Endothelial cell of umbilical vein (primary cell): ENCODE data around the gene RASAL1. TPM values are rescaled to one million over a fixed set of nuclear protein-coding genes. Genes with fewer than 3 reads are reported as not detected.

Experiments
- BruUV-seq: library from RNA; stranded (reverse); fragments of 400-500 nt; replicated peaks from 2 replicates; lab custom pipeline; 2021; lab: Mats Ljungman, UMichigan
- CTCF ChIA-PET: fragments of 300-600, 350-600 bp; sonication (Branson Sonifier 250); formaldehyde crosslinking; loops from one replicate; lab custom pipeline; 2021; ENCODE audit warnings: antibody characterized with exemption, inconsistent platforms; lab: Charles Lee
- POLR2A ChIA-PET: fragments of 300-600, 350-600 bp; sonication (Branson Sonifier 250); formaldehyde crosslinking; loops from one replicate; lab custom pipeline; 2021; ENCODE audit warnings: antibody characterized with exemption, inconsistent platforms; lab: Charles Lee
- DNase-seq: peaks from one replicate; pipeline ENCODE4 v3.0.0-alpha.2; 2011; ENCODE audit warnings: low read depth, low spot score
- FAIRE-seq: peaks from 2 replicates; lab custom pipeline; 2011; peaks lifted over from hg19 to GRCh38; lab: Jason Lieb, UNC
- H2AFZ ChIP-seq: 2 replicates; pipeline ENCODE4 v1.6.0; 2012; ENCODE audit warnings: low read depth, low read length, control low read depth, inconsistent platforms
- H3K27ac ChIP-seq: 2 replicates; pipeline ENCODE4 v1.5.1; 2011; ENCODE audit warnings: low read depth, mild to moderate bottlenecking, control low read depth, low read length, moderate library complexity; ENCODE audit not compliant: insufficient read depth
- H3K27me3 ChIP-seq, 2 experiments: 2 replicates each; pipeline versions ENCODE4 v1.6.0 to v1.6.1; 2011; ENCODE audit warnings: low read length in 2 of 2, mixed read lengths in 1 of 2; ENCODE audit not compliant: control insufficient read depth in 2 of 2, insufficient read depth in 2 of 2
- H3K36me3 ChIP-seq, 2 experiments: 2 replicates in 1 of 2; 3 replicates in 1 of 2; pipeline ENCODE4 v1.5.1; 2011; ENCODE audit warnings: low read length in 2 of 2, mild to moderate bottlenecking in 1 of 2, moderate library complexity in 1 of 2; ENCODE audit not compliant: control insufficient read depth in 2 of 2, insufficient read depth in 2 of 2; ENCODE audit errors: extremely low read depth in 1 of 2
- H3K4me1 ChIP-seq: 3 replicates; pipeline ENCODE4 v1.5.1; 2011; ENCODE audit warnings: mild to moderate bottlenecking, low read length; ENCODE audit not compliant: control insufficient read depth, insufficient read depth; ENCODE audit errors: extremely low read depth
- H3K4me2 ChIP-seq: 2 replicates; pipeline ENCODE4 v1.6.1; 2011; ENCODE audit warnings: low read length, control low read depth, mixed read lengths; ENCODE audit not compliant: insufficient read depth
- H3K4me3 ChIP-seq, 3 experiments: fragments of 200-600 bp in 1 of 3; sonication (generic), shearing (Covaris generic) in 1 of 3; replicated peaks in 1 of 3; 2 replicates each; pipeline ENCODE4 v1.5.1; 2011 to 2016; ENCODE audit warnings: control low read depth in 3 of 3, low read length in 3 of 3, mild to moderate bottlenecking in 2 of 3, inconsistent platforms in 1 of 3, low read depth in 1 of 3, moderate library complexity in 1 of 3; ENCODE audit not compliant: insufficient read depth in 1 of 3
- H3K79me2 ChIP-seq: 2 replicates; pipeline ENCODE4 v1.6.0; 2012; ENCODE audit warnings: low read length, inconsistent platforms; ENCODE audit not compliant: control insufficient read depth, insufficient read depth
- H3K9ac ChIP-seq: replicated peaks from 2 replicates; pipeline ENCODE3; 2011; ENCODE audit warnings: low read length, control low read depth; ENCODE audit not compliant: insufficient read depth; ENCODE audit errors: extremely low read depth
- H3K9me1 ChIP-seq: replicated peaks from 3 replicates; pipeline ENCODE4 v1.6.0; 2011; ENCODE audit warnings: mild to moderate bottlenecking, low read length; ENCODE audit not compliant: control insufficient read depth, insufficient read depth; ENCODE audit errors: extremely low read depth
- H3K9me3 ChIP-seq: replicated peaks from 2 replicates; pipeline ENCODE4 v1.5.1; 2012; ENCODE audit warnings: low read length, inconsistent platforms; ENCODE audit not compliant: control insufficient read depth, insufficient read depth
- H4K20me1 ChIP-seq: replicated peaks from 2 replicates; pipeline ENCODE3; 2011; ENCODE audit warnings: mild to moderate bottlenecking, low read length; ENCODE audit not compliant: control insufficient read depth, insufficient read depth; ENCODE audit errors: extremely low read depth
- CTCF ChIP-seq, 2 donors: IDR thresholded peaks; 1 replicate in 1 of 2; 2 replicates in 1 of 2; pipeline ENCODE4 v1.5.1; 2011; ENCODE audit warnings: low read length in 2 of 2, mild to moderate bottlenecking in 2 of 2, moderate library complexity in 2 of 2, control low read depth in 1 of 2, inconsistent platforms in 1 of 2, low read depth in 1 of 2; ENCODE audit not compliant: insufficient read depth in 1 of 2; ENCODE audit errors: extremely low read depth in 1 of 2
- EZH2 ChIP-seq: IDR thresholded peaks from 2 replicates; pipeline ENCODE4 v1.6.1; 2012; ENCODE audit warnings: borderline replicate concordance, low read depth, mild to moderate bottlenecking, moderate library complexity, low read length, inconsistent platforms; ENCODE audit not compliant: severe bottlenecking
- FOS ChIP-seq: IDR thresholded peaks from 2 replicates; pipeline ENCODE4 v1.6.1; 2011; ENCODE audit warnings: mild to moderate bottlenecking, low read length, moderate library complexity, borderline replicate concordance; ENCODE audit not compliant: insufficient read depth
- GATA2 ChIP-seq: IDR thresholded peaks from 2 replicates; pipeline ENCODE4 v1.7.0; 2011; ENCODE audit warnings: low read depth, mild to moderate bottlenecking, moderate library complexity, mixed read lengths, low read length; ENCODE audit not compliant: insufficient read length, insufficient read depth
- JUN ChIP-seq: IDR thresholded peaks from 2 replicates; pipeline ENCODE4 v1.6.1; 2011; ENCODE audit warnings: borderline replicate concordance, low read depth; ENCODE audit not compliant: insufficient read length, insufficient read depth
- MAX ChIP-seq: IDR thresholded peaks from 2 replicates; pipeline ENCODE4 v1.6.1; 2011; ENCODE audit not compliant: insufficient read depth, insufficient read length
- MYC ChIP-seq: IDR thresholded peaks from one replicate; pipeline ENCODE4 v1.6.1; 2011; ENCODE audit warnings: mild to moderate bottlenecking, low read depth, low read length
- POLR2A ChIP-seq: IDR thresholded peaks from 2 replicates; pipeline ENCODE4 v1.6.1; 2012; ENCODE audit warnings: low read depth, mild to moderate bottlenecking, control low read depth, low read length
- POLR2AphosphoS5 ChIP-seq: IDR thresholded peaks from 2 replicates; pipeline ENCODE4 v1.6.1; 2012; ENCODE audit warnings: low read depth, mild to moderate bottlenecking, control low read depth, low read length, moderate library complexity; ENCODE audit not compliant: insufficient read depth
- dilution Hi-C: fragments of 300-500 bp; cut with MboI; formaldehyde crosslinking; loops from one replicate; pipeline ENCODE4 v1.15.0; 2019; ENCODE audit warnings: low sequenced_read_pairs; ENCODE audit not compliant: extremely low pct_ligation_motif_present
- intact Hi-C: fragments of 100-400 bp; cut with micrococcal nuclease; formaldehyde crosslinking; loops from one replicate; pipeline ENCODE4 v1.10.0; 2022
- polyA plus RNA-seq, 4 experiments: library from polyadenylated mRNA; depleted of rRNA in 3 of 4; stranded (reverse) in 3 of 4; unstranded in 1 of 4; fragments of >200 nt; gene quantifications; 2 replicates each; pipeline versions ENCODE4 v1.2.1 to v1.2.3, GENCODE V29; 2011 to 2012; ENCODE audit warnings: missing spikeins in 1 of 4
- total RNA-seq: library from RNA; stranded (reverse); gene quantifications from 2 replicates; pipeline ENCODE4 v1.2.3, GENCODE V29; 2021

The RASAL1 gene
- total and polyA plus RNA-seq, 2 donors (not counting 3 experiments of a cell fraction or from before 2014, with no cell fraction given), result not detected

DNA sequence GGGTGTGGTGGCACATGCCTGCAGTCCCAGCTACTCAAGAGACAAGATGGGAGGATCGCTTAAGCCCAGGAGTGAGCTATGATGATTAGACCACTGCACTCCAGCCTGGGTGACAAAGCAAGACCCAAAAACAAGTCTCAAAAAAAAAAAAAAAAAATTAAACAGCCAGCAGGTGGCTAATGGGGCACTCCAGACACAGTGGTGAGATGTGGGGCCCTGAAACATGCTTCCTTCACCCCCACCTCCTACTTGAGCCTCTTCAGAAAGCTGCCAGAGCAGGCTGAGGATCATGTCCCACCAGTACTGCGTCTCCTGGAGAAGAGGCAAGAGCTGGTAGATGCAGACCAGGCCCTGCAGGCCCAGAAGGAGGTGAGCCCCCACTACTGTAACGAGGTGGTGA, 16.1 kb upstream of the RASAL1 start:
- TF ChIP-seq CTCF (IDR thresholded peaks at IDR 0.05; ENCODE audit: extremely low read depth in 1 of 2, insufficient read depth in 1 of 2, low read depth in 1 of 2, low read length in 2 of 2), result no peak
- no peak for TF ChIP-seq JUN
- TF ChIP-seq MYC, result no peak
- TF ChIP-seq MAX, result no peak
- TF ChIP-seq FOS, result no peak
- no peak for TF ChIP-seq EZH2
- TF ChIP-seq POLR2AphosphoS5, result no peak
- TF ChIP-seq POLR2A, result no peak
- TF ChIP-seq GATA2, result no peak
- ChIA-PET POLR2A (no interaction called here), CTCF (interaction anchor here (2.4 to 5.9 kb wide), 2 partner anchors 103 to 158 kb away, joined by 10 to 114 read pairs; no protein-coding TSS in a partner anchor)
- no peak for DNase-seq
- H3K9me3 ChIP-seq, result no peaks in the 10 kb centered on the region
- no peaks in the 10 kb centered on the region for H3K36me3 ChIP-seq
- H3K4me1 ChIP-seq, result no peaks in the 10 kb centered on the region
- H3K9me1 ChIP-seq, result no peaks in the 10 kb centered on the region
- H4K20me1 ChIP-seq, result no peaks in the 10 kb centered on the region
- no peak overlapping the region for H3K27ac ChIP-seq
- no peak overlapping the region for H3K4me2 ChIP-seq
- no peak for FAIRE-seq
- peaks cover 22 to 29% of the 10 kb centered on the region in 2 experiments for H3K27me3 ChIP-seq
- BruUV-seq, result no TSS peak
- H2AFZ ChIP-seq, result no peak overlapping the region
- H3K79me2 ChIP-seq, result no peaks in the 10 kb centered on the region
- H3K9ac ChIP-seq, result no peak overlapping the region
- dilution Hi-C loops (no loop called here), intact Hi-C loops (loop anchor here (2.0 to 5.0 kb wide), 2 partner anchors 54 to 247 kb away; no protein-coding TSS in a partner anchor)
- no peak overlapping the region for H3K4me3 ChIP-seq
